Lower leg skin (tissue), 3 donors: Measurements from ENCODE around the gene PLA2G4A.

ENCODE experiments used
- CTCF ChIP-seq, 3 donors: fragments of 450-650 bp; IDR thresholded peaks; one replicate each; pipeline ENCODE4 v1.5.1; 2016; ENCODE audit warnings: antibody characterized with exemption in 3 of 3, mild to moderate bottlenecking in 3 of 3, moderate library complexity in 2 of 3
- POLR2A ChIP-seq, 2 donors: fragments of 450-650 bp; IDR thresholded peaks; one replicate each; pipeline ENCODE4 v1.6.1; 2016 to 2017; ENCODE audit warnings: antibody characterized with exemption in 2 of 2, mild to moderate bottlenecking in 1 of 2, moderate library complexity in 1 of 2

GRCh38 chr1:187003353-187003752, 174.6 kb downstream of the PLA2G4A start:
- TF ChIP-seq CTCF (IDR thresholded peaks at IDR 0.05) (no peak), POLR2A (IDR thresholded peaks at IDR 0.05) (no peak)
